Measurements from ENCODE around the gene COL6A2. TPM values are rescaled to one million over a fixed set of nuclear protein-coding genes. Genes with fewer than 3 reads are reported as not detected.

The COL6A2 gene
- total and polyA plus RNA-seq, 2 of the 4 experiments (the other 2 are of a cell fraction) = 208 to 1,065 TPM

GRCh38 chr21:46157396-46157986 lies 59.6 kb downstream of the COL6A2 start:
- no peaks in the 10 kb centered on the region for H3K79me1 ChIP-seq (ENCODE audit: low read depth in 1 of 2, low read length in 2 of 2)
- 71% methylated on average over 1 of the region's 12 CpGs; no CpG with 5 or more reads in 1 of the 2 experiments for WGBS, 2 experiments (ENCODE audit: extremely low coverage in 2 of 2, insufficient read length in 1 of 2)
- no peak overlapping the region for H3K9ac ChIP-seq (ENCODE audit: low read depth, low read length)
- H3K27me3 ChIP-seq (ENCODE audit: control insufficient read depth, insufficient read depth, low read length) = no peaks in the 10 kb centered on the region
- no peak for DNase-seq
- no peak overlapping the region for H2AK9ac ChIP-seq (replicated peaks; ENCODE audit: low read depth, low read length, poor library complexity)
- in situ Hi-C loops (cut with MboI; ENCODE audit: low sequenced_read_pairs) (no loop called here), intact Hi-C loops (cut with micrococcal nuclease) (no loop called here), dilution Hi-C loops (cut with HindIII; ENCODE audit: low sequenced_read_pairs, unreplicated experiment) (no loop called here)
- H3K18ac ChIP-seq (ENCODE audit: low read depth, low read length) = no peak overlapping the region
- 0 out of 2 replicates have a peak, but pooled peaks cover 3% of the 10 kb centered on the region for H3K9me1 ChIP-seq (ENCODE audit: insufficient read depth, low read length)
- H3K56ac ChIP-seq (ENCODE audit: extremely low read depth, insufficient read depth, low read length) = no peak overlapping the region
- ChIA-PET CTCF (no interaction called here), POLR2A (ENCODE audit: unreplicated experiment) (no interaction called here)
- H4K91ac ChIP-seq (ENCODE audit: insufficient read depth, low read depth, low read length) = no peak overlapping the region
- no peak overlapping the region for H3K4me2 ChIP-seq (ENCODE audit: low read depth, low read length)
- no peak overlapping the region for H3K27ac ChIP-seq (ENCODE audit: insufficient read depth, low read length)
- peaks cover 2% of the 10 kb centered on the region for H3K4me1 ChIP-seq (ENCODE audit: control insufficient read depth, insufficient read depth, low read length)
- no peak overlapping the region for H4K5ac ChIP-seq (ENCODE audit: low read depth, low read length)
- no peak overlapping the region for H3K14ac ChIP-seq (replicated peaks; ENCODE audit: low read depth, low read length)
- no peak overlapping the region for H3K23ac ChIP-seq (ENCODE audit: low read depth, low read length)
- ATAC-seq (ENCODE audit: low read depth) = no peak
- TF ChIP-seq BHLHE40 (IDR thresholded peaks at IDR 0.05; ENCODE audit: low read depth, low read length) = no peak
- TF ChIP-seq RCOR1 (IDR thresholded peaks at IDR 0.05; ENCODE audit: insufficient replicate concordance, low read length) = no peak
- no peak for TF ChIP-seq USF2 (IDR thresholded peaks at IDR 0.05; ENCODE audit: low read depth, low read length)
- no peak for TF ChIP-seq RFX5 (IDR thresholded peaks at IDR 0.05; ENCODE audit: low read depth, low read length)
- TF ChIP-seq MAZ (IDR thresholded peaks at IDR 0.05; ENCODE audit: borderline replicate concordance, low read depth, low read length) = no peak
- no peak for TF ChIP-seq CEBPB (IDR thresholded peaks at IDR 0.05; ENCODE audit: low read depth, low read length)
- TF ChIP-seq SMC3 (IDR thresholded peaks at IDR 0.05; ENCODE audit: low read depth, low read length) = no peak
- TF ChIP-seq POLR2A (IDR thresholded peaks at IDR 0.05; ENCODE audit: low read depth, low read length) = no peak
- no peak for TF ChIP-seq MAFK (IDR thresholded peaks at IDR 0.05; ENCODE audit: low read depth, low read length)
- TF ChIP-seq MXI1 (IDR thresholded peaks at IDR 0.05; ENCODE audit: borderline replicate concordance, low read depth, low read length) = no peak
- TF ChIP-seq FOS (IDR thresholded peaks at IDR 0.05; ENCODE audit: low read depth, low read length) = no peak
- TF ChIP-seq RAD21 (IDR thresholded peaks at IDR 0.05; ENCODE audit: low read length) = no peak
- no peak for TF ChIP-seq CHD1 (IDR thresholded peaks at IDR 0.05; ENCODE audit: low read depth, low read length)
- TF ChIP-seq NFE2L2 (IDR thresholded peaks at IDR 0.05; ENCODE audit: low read depth, low read length) = no peak
- H2BK120ac ChIP-seq (ENCODE audit: low read depth, low read length) = no peak overlapping the region
- H2BK5ac ChIP-seq (ENCODE audit: low read depth, low read length, poor library complexity, severe bottlenecking) = no peak overlapping the region
- no peak overlapping the region for H2BK20ac ChIP-seq (ENCODE audit: low read depth, low read length)
- H3K4me3 ChIP-seq (ENCODE audit: insufficient read depth, low read depth, low read length) = no peak overlapping the region
- no peak overlapping the region for H2AFZ ChIP-seq (replicated peaks; ENCODE audit: low read length, poor library complexity)
- H2BK15ac ChIP-seq (ENCODE audit: low read depth, low read length) = no peak overlapping the region
- peaks cover 4% of the 10 kb centered on the region; the same call in 1 of the 2 replicates for H3K36me3 ChIP-seq (ENCODE audit: control insufficient read depth, insufficient read depth, low read length)
- no TSS peak for BruUV-seq (replicated peaks)
- no peaks in the 10 kb centered on the region for H4K20me1 ChIP-seq (ENCODE audit: insufficient read depth, low read length)
- peaks cover 2% of the 10 kb centered on the region; the same call in 1 of the 2 replicates for H3K9me3 ChIP-seq (ENCODE audit: control insufficient read depth, insufficient read depth, low read length)
- no peak overlapping the region for H3K4ac ChIP-seq (ENCODE audit: low read depth, low read length)
- no peak overlapping the region for H2AK5ac ChIP-seq (ENCODE audit: low read depth, low read length)
- H4K8ac ChIP-seq (ENCODE audit: low read depth in 2 of 2, low read length in 2 of 2) = no peak overlapping the region
